ENCODE data around the gene MPPED1.

- TF ChIP-seq CTCF (IDR thresholded peaks at IDR 0.05) (no peak), POLR2A (IDR thresholded peaks at IDR 0.05) (no peak)
Observed at GRCh38 chr22:43437871-43438475, 26.2 kb downstream of the MPPED1 start.

Data from body of pancreas (tissue), 4 donors.